Measurements from ENCODE around the gene RECK.

- TF ChIP-seq CTCF (IDR thresholded peaks at IDR 0.05) (no peak), ZFX (IDR thresholded peaks at IDR 0.05; ENCODE audit: borderline replicate concordance) (no peak)
Observed at GRCh38 chr9:36163786-36164170, 127.1 kb downstream of the RECK start.
